ENCODE results near the gene DTNB.

GRCh38 chr2:25492726-25493125 lies 180.7 kb downstream of the DTNB start:
- no peak for TF ChIP-seq POLR2A (IDR thresholded peaks at IDR 0.05; ENCODE audit: low read depth)
- no peak for TF ChIP-seq CTCF (IDR thresholded peaks at IDR 0.05)

Data from esophagus muscularis mucosa (tissue), 3 donors.